Measurements from ENCODE around the gene RBBP9.

DNA sequence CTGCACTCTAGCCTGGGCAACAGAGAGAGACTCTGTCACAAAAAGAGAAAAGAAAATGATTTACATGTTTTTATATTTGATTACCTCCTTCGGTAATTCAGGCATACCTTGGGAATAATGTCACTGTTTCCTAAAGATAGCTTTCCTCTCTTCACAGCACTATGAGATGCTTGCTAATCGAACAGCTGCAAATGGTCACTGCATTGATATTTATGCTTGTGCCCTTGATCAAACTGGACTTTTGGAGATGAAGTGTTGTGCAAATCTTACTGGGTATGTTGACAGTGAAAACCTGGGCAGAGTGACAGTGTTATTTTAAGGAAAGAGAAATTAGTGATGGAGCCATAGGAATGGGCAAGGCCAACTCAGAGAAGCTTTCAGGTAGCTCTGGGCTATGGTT lies 30.3 kb upstream of the RBBP9 start:
- TF ChIP-seq POLR2A (IDR thresholded peaks at IDR 0.05; ENCODE audit: low read depth, low read length) (no peak), CEBPB (IDR thresholded peaks at IDR 0.05; ENCODE audit: low read depth, low read length) (no peak), RFX5 (IDR thresholded peaks at IDR 0.05; ENCODE audit: low read depth, low read length) (no peak), NFE2L2 (IDR thresholded peaks at IDR 0.05; ENCODE audit: low read depth, low read length) (no peak), RAD21 (IDR thresholded peaks at IDR 0.05; ENCODE audit: low read length) (no peak), FOS (IDR thresholded peaks at IDR 0.05; ENCODE audit: low read depth, low read length) (no peak), MAZ (IDR thresholded peaks at IDR 0.05; ENCODE audit: borderline replicate concordance, low read depth, low read length) (no peak)
- TF ChIP-seq, protein P1, sequence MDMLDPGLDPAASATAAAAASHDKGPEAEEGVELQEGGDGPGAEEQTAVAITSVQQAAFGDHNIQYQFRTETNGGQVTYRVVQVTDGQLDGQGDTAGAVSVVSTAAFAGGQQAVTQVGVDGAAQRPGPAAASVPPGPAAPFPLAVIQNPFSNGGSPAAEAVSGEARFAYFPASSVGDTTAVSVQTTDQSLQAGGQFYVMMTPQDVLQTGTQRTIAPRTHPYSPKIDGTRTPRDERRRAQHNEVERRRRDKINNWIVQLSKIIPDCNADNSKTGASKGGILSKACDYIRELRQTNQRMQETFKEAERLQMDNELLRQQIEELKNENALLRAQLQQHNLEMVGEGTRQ (IDR thresholded peaks at IDR 0.05; ENCODE audit: low read depth, low read length), result no peak
- TF ChIP-seq, protein P2, sequence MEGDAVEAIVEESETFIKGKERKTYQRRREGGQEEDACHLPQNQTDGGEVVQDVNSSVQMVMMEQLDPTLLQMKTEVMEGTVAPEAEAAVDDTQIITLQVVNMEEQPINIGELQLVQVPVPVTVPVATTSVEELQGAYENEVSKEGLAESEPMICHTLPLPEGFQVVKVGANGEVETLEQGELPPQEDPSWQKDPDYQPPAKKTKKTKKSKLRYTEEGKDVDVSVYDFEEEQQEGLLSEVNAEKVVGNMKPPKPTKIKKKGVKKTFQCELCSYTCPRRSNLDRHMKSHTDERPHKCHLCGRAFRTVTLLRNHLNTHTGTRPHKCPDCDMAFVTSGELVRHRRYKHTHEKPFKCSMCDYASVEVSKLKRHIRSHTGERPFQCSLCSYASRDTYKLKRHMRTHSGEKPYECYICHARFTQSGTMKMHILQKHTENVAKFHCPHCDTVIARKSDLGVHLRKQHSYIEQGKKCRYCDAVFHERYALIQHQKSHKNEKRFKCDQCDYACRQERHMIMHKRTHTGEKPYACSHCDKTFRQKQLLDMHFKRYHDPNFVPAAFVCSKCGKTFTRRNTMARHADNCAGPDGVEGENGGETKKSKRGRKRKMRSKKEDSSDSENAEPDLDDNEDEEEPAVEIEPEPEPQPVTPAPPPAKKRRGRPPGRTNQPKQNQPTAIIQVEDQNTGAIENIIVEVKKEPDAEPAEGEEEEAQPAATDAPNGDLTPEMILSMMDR (conservative IDR thresholded peaks at IDR 0.05; ENCODE audit: low read depth, low read length), result no peak
